Liver (tissue), 9 donors: ENCODE measurements around the gene NSMF. TPM values are rescaled to one million over a fixed set of nuclear protein-coding genes. Genes with fewer than 3 reads are reported as not detected.

Experiments
- DNase-seq: peaks from one replicate; pipeline ENCODE4 v3.0.0-alpha.2; 2017; ENCODE audit warnings: low spot score
- H3K27ac ChIP-seq, 2 donors: one replicate each; pipeline ENCODE4 v1.7.0; 2013; ENCODE audit warnings: inconsistent platforms in 2 of 2, low read length in 2 of 2, control low read depth in 1 of 2, low read depth in 1 of 2, mild to moderate bottlenecking in 1 of 2
- H3K27me3 ChIP-seq, 4 donors: one replicate each; pipeline versions ENCODE4 v1.6.1 to v1.7.0; 2013; ENCODE audit warnings: low read length in 3 of 4, inconsistent platforms in 1 of 4, mild to moderate bottlenecking in 1 of 4, moderate library complexity in 1 of 4; ENCODE audit not compliant: control insufficient read depth in 4 of 4, insufficient read depth in 4 of 4
- H3K36me3 ChIP-seq, 4 donors: one replicate each; pipeline versions ENCODE4 v1.6.1 to v1.7.0; 2013; ENCODE audit warnings: low read length in 3 of 4, mild to moderate bottlenecking in 3 of 4, low read depth in 1 of 4, moderate library complexity in 1 of 4; ENCODE audit not compliant: control insufficient read depth in 4 of 4, insufficient read depth in 3 of 4
- H3K4me1 ChIP-seq, 4 donors: one replicate each; pipeline versions ENCODE4 v1.6.1 to v1.7.0; 2013; ENCODE audit warnings: low read length in 3 of 4, mild to moderate bottlenecking in 3 of 4, moderate library complexity in 1 of 4; ENCODE audit not compliant: control insufficient read depth in 4 of 4, insufficient read depth in 4 of 4
- H3K4me3 ChIP-seq, 3 donors: one replicate each; pipeline versions ENCODE4 v1.6.1 to v1.7.0; 2013; ENCODE audit warnings: low read length in 3 of 3, control low read depth in 1 of 3, low read depth in 1 of 3, mild to moderate bottlenecking in 1 of 3
- H3K9ac ChIP-seq, 2 donors: one replicate each; pipeline ENCODE4 v1.7.0; 2013; ENCODE audit warnings: low read length in 2 of 2, mild to moderate bottlenecking in 2 of 2, moderate library complexity in 2 of 2, control low read depth in 1 of 2, low read depth in 1 of 2
- H3K9me3 ChIP-seq, 4 donors: one replicate each; pipeline versions ENCODE4 v1.6.1 to v1.7.0; 2013; ENCODE audit warnings: low read length in 3 of 4; ENCODE audit not compliant: control insufficient read depth in 4 of 4
- EGR1 ChIP-seq, 2 donors: IDR thresholded peaks; 2 replicates each; pipeline ENCODE4 v1.6.1; 2016 to 2018; ENCODE audit warnings: antibody characterized with exemption in 2 of 2, low read depth in 2 of 2
- FOXA1 ChIP-seq: IDR thresholded peaks from 2 replicates; pipeline ENCODE4 v1.6.1; 2016; ENCODE audit warnings: antibody characterized with exemption
- FOXA2 ChIP-seq: IDR thresholded peaks from 2 replicates; pipeline ENCODE4 v1.6.1; 2016; ENCODE audit warnings: antibody characterized with exemption
- HNF4A ChIP-seq, 2 donors: conservative IDR thresholded peaks; 2 replicates each; pipeline ENCODE4 v1.6.1; 2016; ENCODE audit warnings: antibody characterized with exemption in 2 of 2, mild to moderate bottlenecking in 2 of 2
- HNF4G ChIP-seq: IDR thresholded peaks from 2 replicates; pipeline ENCODE4 v1.6.1; 2016; ENCODE audit warnings: antibody characterized with exemption
- NR2F2 ChIP-seq: IDR thresholded peaks from 2 replicates; pipeline ENCODE4 v1.6.1; 2016; ENCODE audit warnings: antibody characterized with exemption
- RAD21 ChIP-seq, 2 donors: IDR thresholded peaks; 2 replicates each; pipeline ENCODE4 v1.6.1; 2016; ENCODE audit warnings: antibody characterized with exemption in 2 of 2, mild to moderate bottlenecking in 2 of 2
- RXRA ChIP-seq, 2 donors: IDR thresholded peaks; 2 replicates each; pipeline ENCODE4 v1.6.1; 2017 to 2018; ENCODE audit warnings: antibody characterized with exemption in 2 of 2, mild to moderate bottlenecking in 1 of 2
- YY1 ChIP-seq: IDR thresholded peaks from 2 replicates; pipeline ENCODE4 v1.6.1; 2016; ENCODE audit warnings: antibody characterized with exemption, mild to moderate bottlenecking
- WGBS: extraction: QIAGEN DNeasy Blood & Tissue Kit; methylation state at CpG from one replicate; pipeline ENCODE4 v1.1.7; 2013; 5-methylcytosine and 5-hydroxymethylcytosine counted together
- polyA plus RNA-seq, 2 donors: library from polyadenylated mRNA; stranded (reverse) in 1 of 2; unstranded in 1 of 2; fragments of 200-250 nt in 1 of 2; fragments of >200 nt in 1 of 2; fragmentation: Nextera tagmentation in 1 of 2; extraction: Ambion mirVana in 1 of 2; gene quantifications; one replicate each; pipeline versions ENCODE4 v1.2.1 to v1.2.3, GENCODE V29; 2013 to 2015
- total RNA-seq, 2 donors: library from RNA; depleted of rRNA; stranded (reverse); fragments of >200 nt; gene quantifications; one replicate each; pipeline ENCODE4 v1.2.3, GENCODE V29; 2014
- TF ChIP-seq, protein P1 (sequence below): fragments of 150-350 bp; IDR thresholded peaks from 2 replicates; pipeline ENCODE4 v1.5.1; 2017; ENCODE audit warnings: improper control_type of control experiment, low read depth, low read length; ENCODE audit not compliant: missing input control
- TF ChIP-seq, protein P2 (sequence below): IDR thresholded peaks from 2 replicates; pipeline ENCODE4 v1.6.1; 2016; ENCODE audit warnings: antibody characterized with exemption, mild to moderate bottlenecking
- TF ChIP-seq, protein P3 (sequence below): IDR thresholded peaks from 2 replicates; pipeline ENCODE4 v1.6.1; 2016; ENCODE audit warnings: antibody characterized with exemption
- TF ChIP-seq, protein P4 (sequence below): IDR thresholded peaks from 2 replicates; pipeline ENCODE4 v1.6.1; 2016; ENCODE audit warnings: antibody characterized with exemption
- TF ChIP-seq, protein P5 (sequence below): IDR thresholded peaks from 2 replicates; pipeline ENCODE4 v1.6.1; 2016; ENCODE audit warnings: antibody characterized with exemption
- donor health status: healthy.
- donor health status: healthy.
- donor health status: healthy.
- donor health status: healthy.
- donor health status: healthy.

The NSMF gene
- total and polyA plus RNA-seq, 4 donors = 1.7 to 13.5 (median 8.7) TPM

DNA sequence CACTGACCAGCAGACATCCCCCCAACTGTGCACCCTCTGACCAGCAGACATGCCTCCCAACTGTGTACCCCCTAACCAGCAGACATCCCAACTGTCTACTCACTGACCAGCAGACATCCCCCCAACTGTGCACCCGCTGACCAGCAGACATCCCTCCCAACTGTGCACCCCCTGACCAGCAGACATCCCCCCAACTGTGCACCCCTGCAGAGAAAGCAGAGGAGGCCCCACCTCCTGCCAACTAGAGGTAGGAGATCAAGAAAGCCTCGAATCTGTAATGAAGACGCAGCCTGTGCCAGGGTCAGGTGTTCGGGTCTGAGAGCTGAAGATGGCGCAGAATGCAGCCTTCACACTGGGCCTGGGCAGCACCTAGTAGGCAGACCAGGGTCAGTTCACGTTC, 29.8 kb upstream of the NSMF start:
- Histone ChIP-seq H3K27ac (no peak overlapping the region), H3K36me3 (peaks cover 0 to 19% (median 4%) of the 10 kb centered on the region in 4 donors), H3K4me3 (no peak overlapping the region), H3K9me3 (no peaks in the 10 kb centered on the region), H3K9ac (no peak overlapping the region), H3K27me3 (no peaks in the 10 kb centered on the region), H3K4me1 (no peaks in the 10 kb centered on the region)
- 93% methylated on average over 6 of the region's 6 CpGs for WGBS
- TF ChIP-seq, protein P1, sequence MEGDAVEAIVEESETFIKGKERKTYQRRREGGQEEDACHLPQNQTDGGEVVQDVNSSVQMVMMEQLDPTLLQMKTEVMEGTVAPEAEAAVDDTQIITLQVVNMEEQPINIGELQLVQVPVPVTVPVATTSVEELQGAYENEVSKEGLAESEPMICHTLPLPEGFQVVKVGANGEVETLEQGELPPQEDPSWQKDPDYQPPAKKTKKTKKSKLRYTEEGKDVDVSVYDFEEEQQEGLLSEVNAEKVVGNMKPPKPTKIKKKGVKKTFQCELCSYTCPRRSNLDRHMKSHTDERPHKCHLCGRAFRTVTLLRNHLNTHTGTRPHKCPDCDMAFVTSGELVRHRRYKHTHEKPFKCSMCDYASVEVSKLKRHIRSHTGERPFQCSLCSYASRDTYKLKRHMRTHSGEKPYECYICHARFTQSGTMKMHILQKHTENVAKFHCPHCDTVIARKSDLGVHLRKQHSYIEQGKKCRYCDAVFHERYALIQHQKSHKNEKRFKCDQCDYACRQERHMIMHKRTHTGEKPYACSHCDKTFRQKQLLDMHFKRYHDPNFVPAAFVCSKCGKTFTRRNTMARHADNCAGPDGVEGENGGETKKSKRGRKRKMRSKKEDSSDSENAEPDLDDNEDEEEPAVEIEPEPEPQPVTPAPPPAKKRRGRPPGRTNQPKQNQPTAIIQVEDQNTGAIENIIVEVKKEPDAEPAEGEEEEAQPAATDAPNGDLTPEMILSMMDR = no peak
- no peak for TF ChIP-seq HNF4G
- TF ChIP-seq, protein P2, sequence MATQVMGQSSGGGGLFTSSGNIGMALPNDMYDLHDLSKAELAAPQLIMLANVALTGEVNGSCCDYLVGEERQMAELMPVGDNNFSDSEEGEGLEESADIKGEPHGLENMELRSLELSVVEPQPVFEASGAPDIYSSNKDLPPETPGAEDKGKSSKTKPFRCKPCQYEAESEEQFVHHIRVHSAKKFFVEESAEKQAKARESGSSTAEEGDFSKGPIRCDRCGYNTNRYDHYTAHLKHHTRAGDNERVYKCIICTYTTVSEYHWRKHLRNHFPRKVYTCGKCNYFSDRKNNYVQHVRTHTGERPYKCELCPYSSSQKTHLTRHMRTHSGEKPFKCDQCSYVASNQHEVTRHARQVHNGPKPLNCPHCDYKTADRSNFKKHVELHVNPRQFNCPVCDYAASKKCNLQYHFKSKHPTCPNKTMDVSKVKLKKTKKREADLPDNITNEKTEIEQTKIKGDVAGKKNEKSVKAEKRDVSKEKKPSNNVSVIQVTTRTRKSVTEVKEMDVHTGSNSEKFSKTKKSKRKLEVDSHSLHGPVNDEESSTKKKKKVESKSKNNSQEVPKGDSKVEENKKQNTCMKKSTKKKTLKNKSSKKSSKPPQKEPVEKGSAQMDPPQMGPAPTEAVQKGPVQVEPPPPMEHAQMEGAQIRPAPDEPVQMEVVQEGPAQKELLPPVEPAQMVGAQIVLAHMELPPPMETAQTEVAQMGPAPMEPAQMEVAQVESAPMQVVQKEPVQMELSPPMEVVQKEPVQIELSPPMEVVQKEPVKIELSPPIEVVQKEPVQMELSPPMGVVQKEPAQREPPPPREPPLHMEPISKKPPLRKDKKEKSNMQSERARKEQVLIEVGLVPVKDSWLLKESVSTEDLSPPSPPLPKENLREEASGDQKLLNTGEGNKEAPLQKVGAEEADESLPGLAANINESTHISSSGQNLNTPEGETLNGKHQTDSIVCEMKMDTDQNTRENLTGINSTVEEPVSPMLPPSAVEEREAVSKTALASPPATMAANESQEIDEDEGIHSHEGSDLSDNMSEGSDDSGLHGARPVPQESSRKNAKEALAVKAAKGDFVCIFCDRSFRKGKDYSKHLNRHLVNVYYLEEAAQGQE = no peak
- TF ChIP-seq RAD21 (IDR thresholded peaks at IDR 0.05) = no peak
- TF ChIP-seq FOXA2 = no peak
- no peak for TF ChIP-seq HNF4A (conservative IDR thresholded peaks at IDR 0.05)
- no peak for TF ChIP-seq RXRA (IDR thresholded peaks at IDR 0.05)
- TF ChIP-seq, protein P3, sequence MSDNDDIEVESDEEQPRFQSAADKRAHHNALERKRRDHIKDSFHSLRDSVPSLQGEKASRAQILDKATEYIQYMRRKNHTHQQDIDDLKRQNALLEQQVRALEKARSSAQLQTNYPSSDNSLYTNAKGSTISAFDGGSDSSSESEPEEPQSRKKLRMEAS = no peak
- TF ChIP-seq, protein P4, sequence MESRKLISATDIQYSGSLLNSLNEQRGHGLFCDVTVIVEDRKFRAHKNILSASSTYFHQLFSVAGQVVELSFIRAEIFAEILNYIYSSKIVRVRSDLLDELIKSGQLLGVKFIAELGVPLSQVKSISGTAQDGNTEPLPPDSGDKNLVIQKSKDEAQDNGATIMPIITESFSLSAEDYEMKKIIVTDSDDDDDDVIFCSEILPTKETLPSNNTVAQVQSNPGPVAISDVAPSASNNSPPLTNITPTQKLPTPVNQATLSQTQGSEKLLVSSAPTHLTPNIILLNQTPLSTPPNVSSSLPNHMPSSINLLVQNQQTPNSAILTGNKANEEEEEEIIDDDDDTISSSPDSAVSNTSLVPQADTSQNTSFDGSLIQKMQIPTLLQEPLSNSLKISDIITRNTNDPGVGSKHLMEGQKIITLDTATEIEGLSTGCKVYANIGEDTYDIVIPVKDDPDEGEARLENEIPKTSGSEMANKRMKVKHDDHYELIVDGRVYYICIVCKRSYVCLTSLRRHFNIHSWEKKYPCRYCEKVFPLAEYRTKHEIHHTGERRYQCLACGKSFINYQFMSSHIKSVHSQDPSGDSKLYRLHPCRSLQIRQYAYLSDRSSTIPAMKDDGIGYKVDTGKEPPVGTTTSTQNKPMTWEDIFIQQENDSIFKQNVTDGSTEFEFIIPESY = no peak
- TF ChIP-seq, protein P5, sequence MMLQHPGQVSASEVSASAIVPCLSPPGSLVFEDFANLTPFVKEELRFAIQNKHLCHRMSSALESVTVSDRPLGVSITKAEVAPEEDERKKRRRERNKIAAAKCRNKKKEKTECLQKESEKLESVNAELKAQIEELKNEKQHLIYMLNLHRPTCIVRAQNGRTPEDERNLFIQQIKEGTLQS = no peak
- DNase-seq = no peak

DNA sequence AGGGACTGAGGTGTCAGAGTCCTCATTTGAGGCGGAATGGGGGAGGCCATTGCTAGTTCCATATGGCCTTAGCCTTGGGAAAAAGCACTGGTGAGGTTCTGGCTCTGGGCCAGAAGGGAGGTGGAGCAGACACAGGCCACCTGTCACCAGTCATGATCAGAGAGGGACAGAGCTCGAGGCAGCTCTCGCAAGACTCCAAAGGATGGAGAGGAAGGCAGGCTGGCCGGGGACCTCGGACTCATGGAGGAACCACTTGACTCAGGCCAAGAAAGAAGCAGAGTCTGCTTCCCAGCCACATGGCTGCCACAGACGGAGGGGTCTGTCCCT, 29.2 kb upstream of the NSMF start:
- no peaks in the 10 kb centered on the region for H3K4me1 ChIP-seq
- H3K9ac ChIP-seq = no peak overlapping the region
- no peak overlapping the region for H3K4me3 ChIP-seq
- no peaks in the 10 kb centered on the region for H3K9me3 ChIP-seq
- 90% methylated on average over 6 of the region's 6 CpGs for WGBS
- no peak for DNase-seq
- H3K36me3 ChIP-seq = peaks cover 0 to 19% (median 4%) of the 10 kb centered on the region in 4 donors
- no peaks in the 10 kb centered on the region for H3K27me3 ChIP-seq
- no peak overlapping the region for H3K27ac ChIP-seq
- TF ChIP-seq FOXA1 = no peak
- TF ChIP-seq, protein P5 = no peak
- TF ChIP-seq, protein P4 = no peak
- no peak for TF ChIP-seq NR2F2
- TF ChIP-seq, protein P1 = no peak
- no peak for TF ChIP-seq HNF4A (conservative IDR thresholded peaks at IDR 0.05)
- TF ChIP-seq, protein P2 = no peak
- TF ChIP-seq, protein P3 = no peak
- TF ChIP-seq YY1 = no peak
- TF ChIP-seq EGR1 (IDR thresholded peaks at IDR 0.05; ENCODE audit: low read depth in 2 of 2) = no peak
- no peak for TF ChIP-seq RXRA (IDR thresholded peaks at IDR 0.05)
